BE2C (cell line): Measurements from ENCODE around the gene COBL. TPM values are rescaled to one million over a fixed set of nuclear protein-coding genes. Genes with fewer than 3 reads are reported as not detected.

Experiments
- DNase-seq: peaks from one replicate; pipeline ENCODE4 v3.0.0-alpha.2; 2020
- H3K27me3 ChIP-seq: fragments of 250-450 bp; sonication (Bioruptor Pico); 2 replicates; pipeline ENCODE4 v1.5.1; 2020; ENCODE audit warnings: mild to moderate bottlenecking
- H3K36me3 ChIP-seq: fragments of 250-450 bp; sonication (Bioruptor Pico); 2 replicates; pipeline ENCODE4 v1.5.1; 2020; ENCODE audit warnings: mild to moderate bottlenecking
- H3K4me1 ChIP-seq: fragments of 250-450 bp; sonication (Bioruptor Pico); 2 replicates; pipeline ENCODE4 v1.5.1; 2020
- H3K4me3 ChIP-seq: 2 replicates; pipeline ENCODE4 v1.5.1; 2011; ENCODE audit warnings: low read depth, low read length
- H3K9me3 ChIP-seq: fragments of 250-450 bp; sonication (Bioruptor Pico); 2 replicates; pipeline ENCODE4 v1.5.1; 2020
- CTCF ChIP-seq: IDR thresholded peaks from 2 replicates; pipeline ENCODE4 v1.5.1; 2012; ENCODE audit warnings: mild to moderate bottlenecking, low read depth, low read length
- polyA plus RNA-seq: library from polyadenylated mRNA; unstranded; fragments of >200 nt; gene quantifications from one replicate; pipeline ENCODE4 v1.2.1, GENCODE V29; 2012; ENCODE audit warnings: low read depth, missing spikeins; ENCODE audit not compliant: insufficient read length, insufficient read depth

Gene COBL
- not detected for polyA plus RNA-seq

GRCh38 chr7:51316666-51317581 is at the start of gene COBL:
TSS of gene COBL (minus strand) at chr7:51316809. CDS start at chr7:51316633, 176 bp downstream.
- no peak for DNase-seq
- H3K4me3 ChIP-seq = no peak within 1 kb of the TSS

GRCh38 chr7:51366172-51366728 is 49.6 kb upstream of the COBL start:
- H3K4me3 ChIP-seq = no peak overlapping the region
- no peaks in the 10 kb centered on the region; the same call in 1 of the 2 replicates for H3K9me3 ChIP-seq
- H3K36me3 ChIP-seq = no peaks in the 10 kb centered on the region
- DNase-seq = no peak
- peaks cover 7% of the 10 kb centered on the region for H3K4me1 ChIP-seq
- H3K27me3 ChIP-seq = no peaks in the 10 kb centered on the region
- TF ChIP-seq CTCF = no peak

More at GRCh38 chr7:51316666-51317581, at the start of gene COBL:
- no peaks in the 10 kb centered on the region for H3K9me3 ChIP-seq
- peaks cover 44% of the 10 kb centered on the region for H3K27me3 ChIP-seq
- no peak for TF ChIP-seq CTCF
- H3K4me1 ChIP-seq = no peaks in the 10 kb centered on the region
- H3K36me3 ChIP-seq = no peaks in the 10 kb centered on the region

- Histone ChIP-seq H3K36me3 (no peaks in the 10 kb centered on the region), H3K4me3 (no peak overlapping the region), H3K4me1 (no peaks in the 10 kb centered on the region), H3K9me3 (no peaks in the 10 kb centered on the region; the same call in none of the 2 replicates), H3K27me3 (no peaks in the 10 kb centered on the region)
- DNase-seq = no peak
- TF ChIP-seq CTCF = no peak
Observed at GRCh38 chr7:51357821-51358220, 41.2 kb upstream of the COBL start.

- Histone ChIP-seq H3K4me1 (no peaks in the 10 kb centered on the region), H3K36me3 (no peaks in the 10 kb centered on the region), H3K9me3 (no peaks in the 10 kb centered on the region; the same call in 1 of the 2 replicates), H3K27me3 (no peaks in the 10 kb centered on the region), H3K4me3 (no peak overlapping the region)
- TF ChIP-seq CTCF = no peak
- no peak for DNase-seq
Observed at GRCh38 chr7:51356849-51357516, 40.4 kb upstream of the COBL start.

- H3K27me3 ChIP-seq = no peaks in the 10 kb centered on the region
- TF ChIP-seq CTCF = peak; percentile 22; the same call in 1 of the 2 replicates
- DNase-seq = no peak
- H3K4me1 ChIP-seq = no peaks in the 10 kb centered on the region
- H3K4me3 ChIP-seq = no peak overlapping the region
- H3K9me3 ChIP-seq = no peaks in the 10 kb centered on the region; the same call in 1 of the 2 replicates
- no peaks in the 10 kb centered on the region for H3K36me3 ChIP-seq
Observed at GRCh38 chr7:51354897-51355296, 38.3 kb upstream of the COBL start.
